ENCODE data around the gene RPE65.

- TF ChIP-seq CTCF (IDR thresholded peaks at IDR 0.05; ENCODE audit: low read depth, low read length) (no peak), POLR2A (IDR thresholded peaks at IDR 0.05; ENCODE audit: extremely low read depth, insufficient read length) (no peak), MAX (IDR thresholded peaks at IDR 0.05; ENCODE audit: low read depth, low read length) (no peak), MYC (IDR thresholded peaks at IDR 0.05; ENCODE audit: low read depth, low read length) (no peak)
Observed at GRCh38 chr1:68460935-68461334, 11.2 kb upstream of the RPE65 start.

Measured in NB4 (cell line).